Thyroid gland (tissue), 4 donors: ENCODE measurements around the gene GPR132.

Experiments used
- POLR2A ChIP-seq, 2 donors: fragments of 450-650 bp; IDR thresholded peaks; one replicate each; pipeline ENCODE4 v1.6.1; 2017; ENCODE audit warnings: antibody characterized with exemption in 2 of 2, mild to moderate bottlenecking in 2 of 2, moderate library complexity in 1 of 2
- TF ChIP-seq, protein P1 (sequence below), 6 experiments: fragments of 200-600 bp in 3 of 6; fragments of 450-650 bp in 3 of 6; sonication (generic) in 3 of 6; IDR thresholded peaks; one replicate each; pipeline ENCODE4 v1.5.1; 2016 to 2019; ENCODE audit warnings: antibody characterized with exemption in 6 of 6, mild to moderate bottlenecking in 2 of 6, inconsistent platforms in 1 of 6, moderate library complexity in 1 of 6

DNA sequence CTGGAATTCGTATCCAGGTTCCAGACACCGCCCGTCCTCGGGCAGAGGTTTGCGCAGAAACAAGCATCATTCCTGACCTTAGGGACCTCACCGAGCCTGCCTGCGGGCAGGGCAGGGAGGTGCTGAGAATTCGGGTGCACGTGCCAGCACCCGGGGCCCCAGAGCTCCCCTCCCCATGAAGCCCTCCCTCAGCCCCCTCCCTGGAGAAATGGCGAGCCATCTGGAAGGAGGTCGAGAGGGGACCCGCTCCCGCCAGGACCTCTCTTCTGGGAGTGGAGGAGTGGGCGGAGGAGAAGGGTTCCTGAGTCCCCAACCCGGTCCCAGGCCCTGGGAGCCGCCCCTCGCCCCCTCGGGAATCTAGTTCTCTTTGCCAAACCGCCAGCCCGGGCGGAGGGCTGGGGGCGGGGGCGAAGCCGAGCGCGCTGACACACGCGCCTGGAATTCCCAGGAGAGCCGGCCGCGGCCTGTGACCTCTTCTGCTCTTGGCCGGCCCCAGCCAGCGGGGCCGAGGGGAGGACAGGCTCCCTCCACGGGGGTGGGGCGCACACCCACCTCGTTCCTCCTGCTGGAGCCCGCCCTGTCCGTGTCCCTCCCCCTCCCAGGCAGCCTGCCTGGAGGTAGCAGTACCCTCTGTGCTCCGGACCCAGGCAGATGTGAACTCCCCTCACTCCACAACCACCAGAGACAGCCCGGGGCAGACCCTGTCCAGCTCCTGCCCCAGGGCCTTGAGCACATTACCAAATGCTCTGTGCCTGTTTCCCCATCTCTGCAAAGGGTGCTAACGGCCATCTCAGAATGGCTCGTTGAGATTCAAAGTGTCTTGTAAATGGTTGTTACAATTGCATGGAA is 23.0 kb upstream of the GPR132 start:
- TF ChIP-seq, protein P1, sequence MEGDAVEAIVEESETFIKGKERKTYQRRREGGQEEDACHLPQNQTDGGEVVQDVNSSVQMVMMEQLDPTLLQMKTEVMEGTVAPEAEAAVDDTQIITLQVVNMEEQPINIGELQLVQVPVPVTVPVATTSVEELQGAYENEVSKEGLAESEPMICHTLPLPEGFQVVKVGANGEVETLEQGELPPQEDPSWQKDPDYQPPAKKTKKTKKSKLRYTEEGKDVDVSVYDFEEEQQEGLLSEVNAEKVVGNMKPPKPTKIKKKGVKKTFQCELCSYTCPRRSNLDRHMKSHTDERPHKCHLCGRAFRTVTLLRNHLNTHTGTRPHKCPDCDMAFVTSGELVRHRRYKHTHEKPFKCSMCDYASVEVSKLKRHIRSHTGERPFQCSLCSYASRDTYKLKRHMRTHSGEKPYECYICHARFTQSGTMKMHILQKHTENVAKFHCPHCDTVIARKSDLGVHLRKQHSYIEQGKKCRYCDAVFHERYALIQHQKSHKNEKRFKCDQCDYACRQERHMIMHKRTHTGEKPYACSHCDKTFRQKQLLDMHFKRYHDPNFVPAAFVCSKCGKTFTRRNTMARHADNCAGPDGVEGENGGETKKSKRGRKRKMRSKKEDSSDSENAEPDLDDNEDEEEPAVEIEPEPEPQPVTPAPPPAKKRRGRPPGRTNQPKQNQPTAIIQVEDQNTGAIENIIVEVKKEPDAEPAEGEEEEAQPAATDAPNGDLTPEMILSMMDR (IDR thresholded peaks at IDR 0.05): no peak
- TF ChIP-seq POLR2A (IDR thresholded peaks at IDR 0.05): no peak
